GM23338 (cell line): ENCODE results near the gene MRS2. TPM values are rescaled to one million over a fixed set of nuclear protein-coding genes. Genes with fewer than 3 reads are reported as not detected.

ENCODE experiments used
- ATAC-seq: fragments of 200-7000 bp; cut with Tn5 transposase; 3 replicates; pipeline ENCODE4 v1.9.1; 2020
- DNase-seq: peaks from one replicate; pipeline ENCODE4 v3.0.0-alpha.2; 2015; ENCODE audit warnings: low spot score
- H2AFZ ChIP-seq: fragments of 200-600 bp; sonication (generic); 2 replicates; pipeline ENCODE4 v1.8.0; 2016; ENCODE audit warnings: antibody characterized with exemption, mild to moderate bottlenecking, moderate library complexity
- H3F3A ChIP-seq: fragments of 200-600 bp; sonication (generic); replicated peaks from 2 replicates; pipeline ENCODE4 v1.8.0; 2017; ENCODE audit warnings: antibody characterized with exemption, mixed run types, low read depth
- H3K27ac ChIP-seq: fragments of 200-600 bp; sonication (generic); 2 replicates; pipeline ENCODE4 v1.6.1; 2016; ENCODE audit warnings: low read depth
- H3K27me3 ChIP-seq: fragments of 200-600 bp; sonication (generic); 2 replicates; pipeline ENCODE4 v1.8.0; 2016; ENCODE audit warnings: mild to moderate bottlenecking, mixed run types, moderate library complexity; ENCODE audit not compliant: insufficient read depth
- H3K36me3 ChIP-seq: fragments of 200-600 bp; sonication (generic); 2 replicates; pipeline ENCODE4 v1.8.0; 2016; ENCODE audit warnings: mild to moderate bottlenecking; ENCODE audit not compliant: insufficient read depth
- H3K4me1 ChIP-seq: fragments of 200-600 bp; sonication (generic); 2 replicates; pipeline ENCODE4 v1.8.0; 2016; ENCODE audit warnings: mild to moderate bottlenecking, moderate library complexity; ENCODE audit not compliant: insufficient read depth
- H3K4me2 ChIP-seq: fragments of 200-600 bp; sonication (generic); 2 replicates; pipeline ENCODE4 v1.7.1; 2017; ENCODE audit warnings: mixed run types
- H3K4me3 ChIP-seq: fragments of 200-600 bp; sonication (generic); 2 replicates; pipeline ENCODE4 v1.6.1; 2016; ENCODE audit warnings: mixed run types
- H3K79me2 ChIP-seq: fragments of 200-600 bp; sonication (generic); replicated peaks from 2 replicates; pipeline ENCODE4 v1.8.0; 2017; ENCODE audit warnings: mild to moderate bottlenecking; ENCODE audit not compliant: insufficient read depth
- H3K9me2 ChIP-seq: fragments of 200-600 bp; sonication (generic); 2 replicates; pipeline ENCODE4 v1.8.0; 2017; ENCODE audit not compliant: insufficient read depth
- H4K20me1 ChIP-seq: fragments of 200-600 bp; sonication (generic); replicated peaks from 2 replicates; pipeline ENCODE4 v1.8.0; 2017; ENCODE audit warnings: mild to moderate bottlenecking; ENCODE audit not compliant: insufficient read depth
- H3K27ac Mint-ChIP-seq: 2 replicates; pipeline ENCODE4 v1.8.0; 2020; ENCODE audit warnings: inconsistent platforms, mild to moderate bottlenecking, moderate library complexity, mixed read lengths
- H3K27me3 Mint-ChIP-seq: 3 replicates; pipeline ENCODE4 v1.8.0; 2022; ENCODE audit warnings: low read depth, mild to moderate bottlenecking, moderate library complexity, mixed read lengths, inconsistent platforms; ENCODE audit not compliant: insufficient read depth, poor library complexity
- H3K36me3 Mint-ChIP-seq: 3 replicates; pipeline ENCODE4 v1.8.0; 2021; ENCODE audit warnings: low read depth, mild to moderate bottlenecking, inconsistent platforms, moderate library complexity, mixed read lengths
- H3K4me1 Mint-ChIP-seq: 3 replicates; pipeline ENCODE4 v1.8.0; 2020; ENCODE audit warnings: mild to moderate bottlenecking, inconsistent platforms, mixed read lengths
- H3K4me3 Mint-ChIP-seq: 3 replicates; pipeline ENCODE4 v1.8.0; 2021; ENCODE audit warnings: moderate library complexity, mild to moderate bottlenecking, inconsistent platforms, mixed read lengths
- H3K9me3 Mint-ChIP-seq: 3 replicates; pipeline ENCODE4 v1.8.0; 2020; ENCODE audit warnings: moderate library complexity, mild to moderate bottlenecking, inconsistent platforms, mixed read lengths
- CREB1 ChIP-seq: fragments of 250-450 bp; sonication (Bioruptor Pico); IDR thresholded peaks from 2 replicates; pipeline ENCODE4 v1.5.0; 2020; ENCODE audit warnings: low read depth, mild to moderate bottlenecking, moderate library complexity
- CTCF ChIP-seq, 2 experiments: fragments of 200-600 bp in 1 of 2; sonication (generic) in 1 of 2; conservative IDR thresholded peaks; 2 replicates each; pipeline versions ENCODE4 v1.5.1 to v1.6.1; 2016 to 2017; ENCODE audit warnings: antibody characterized with exemption in 2 of 2, low read depth in 2 of 2, mild to moderate bottlenecking in 2 of 2, moderate library complexity in 1 of 2
- ETS1 ChIP-seq: IDR thresholded peaks from 2 replicates; pipeline ENCODE4 v1.6.1; 2016; ENCODE audit warnings: antibody characterized with exemption
- EZH2 ChIP-seq: fragments of 200-600 bp; sonication (generic); IDR thresholded peaks from one replicate; pipeline ENCODE4 v1.8.0; 2017; ENCODE audit warnings: antibody characterized with exemption, mild to moderate bottlenecking, low read depth; ENCODE audit not compliant: unreplicated experiment
- EZH2phosphoT487 ChIP-seq: fragments of 200-600 bp; sonication (generic); IDR thresholded peaks from one replicate; pipeline ENCODE4 v1.8.1; 2018; ENCODE audit warnings: antibody characterized with exemption; ENCODE audit not compliant: unreplicated experiment
- JUNB ChIP-seq: IDR thresholded peaks from one replicate; pipeline ENCODE4 v1.6.1; 2016; ENCODE audit warnings: antibody characterized with exemption; ENCODE audit not compliant: unreplicated experiment
- NANOG ChIP-seq: IDR thresholded peaks from 2 replicates; pipeline ENCODE4 v1.6.1; 2016; ENCODE audit warnings: antibody characterized with exemption, borderline replicate concordance
- POLR2AphosphoS5 ChIP-seq: IDR thresholded peaks from 2 replicates; pipeline ENCODE4 v1.6.1; 2016; ENCODE audit warnings: antibody characterized with exemption, low read depth
- REST ChIP-seq: IDR thresholded peaks from one replicate; pipeline ENCODE4 v1.6.1; 2018; ENCODE audit warnings: antibody characterized with exemption; ENCODE audit not compliant: unreplicated experiment
- STAT1 ChIP-seq: IDR thresholded peaks from one replicate; pipeline ENCODE4 v1.6.1; 2016; ENCODE audit warnings: antibody characterized with exemption; ENCODE audit not compliant: unreplicated experiment
- ZNF114 ChIP-seq: fragments of 250-450 bp; sonication (Bioruptor Pico); IDR thresholded peaks from 2 replicates; pipeline ENCODE4 v1.5.0; 2020; ENCODE audit warnings: mild to moderate bottlenecking, moderate library complexity
- ZNF331 ChIP-seq: fragments of 250-450 bp; sonication (Bioruptor Pico); IDR thresholded peaks from 2 replicates; pipeline ENCODE4 v1.5.0; 2020; ENCODE audit warnings: low read depth, mild to moderate bottlenecking, moderate library complexity
- ZNF462 ChIP-seq: fragments of 250-450 bp; sonication (Bioruptor Pico); IDR thresholded peaks from 2 replicates; pipeline ENCODE4 v1.5.0; 2020; ENCODE audit warnings: mild to moderate bottlenecking, moderate library complexity
- polyA plus RNA-seq: library from polyadenylated mRNA; unstranded; fragments of >200 nt; fragmentation: Nextera tagmentation; extraction: Ambion mirVana; gene quantifications from 2 replicates; pipeline ENCODE4 v1.2.1, GENCODE V29; 2016
- total RNA-seq: library from RNA; depleted of rRNA; stranded (reverse); fragments of >200 nt; shearing (Covaris generic); gene quantifications from 2 replicates; pipeline ENCODE4 v1.2.3, GENCODE V29; 2014

The MRS2 gene
- total and polyA plus RNA-seq, 2 experiments from 2014 or later, result 80.9 to 125 TPM

GRCh38 chr6:24394780-24395437 lies 7.8 kb upstream of the MRS2 start:
- Histone ChIP-seq H3F3A (peaks cover 5% of the 10 kb centered on the region; the same call in 1 of the 2 replicates), H3K9me2 (0 out of 2 replicates have a peak, but pooled peaks cover 4% of the 10 kb centered on the region), H3K4me2 (no peak overlapping the region), H2AFZ (no peak overlapping the region), H3K36me3 (peaks cover 3% of the 10 kb centered on the region; the same call in 1 of the 2 replicates), H3K4me3 (no peak overlapping the region), H3K4me1 (peaks cover 7% of the 10 kb centered on the region), H4K20me1 (no peaks in the 10 kb centered on the region), H3K27me3 (no peaks in the 10 kb centered on the region), H3K79me2 (no peaks in the 10 kb centered on the region), H3K27ac (no peak overlapping the region)
- ATAC-seq (no peak), DNase-seq (no peak)
- H3K9me3 Mint-ChIP-seq, result peaks cover 32% of the 10 kb centered on the region
- H3K27me3 Mint-ChIP-seq, result peaks cover 5% of the 10 kb centered on the region
- no peak overlapping the region for H3K4me3 Mint-ChIP-seq
- peaks cover 34% of the 10 kb centered on the region for H3K36me3 Mint-ChIP-seq
- TF ChIP-seq CTCF (conservative IDR thresholded peaks at IDR 0.05; ENCODE audit: low read depth in 2 of 2) (no peak), CREB1 (CRISPR knock-in tag) (no peak), ZNF331 (CRISPR knock-in tag) (no peak), NANOG (no peak), EZH2 (no peak), EZH2phosphoT487 (no peak), JUNB (no peak), ZNF114 (CRISPR knock-in tag) (no peak), REST (no peak), ETS1 (no peak), POLR2AphosphoS5 (no peak), ZNF462 (CRISPR knock-in tag) (no peak), STAT1 (no peak)
- H3K4me1 Mint-ChIP-seq, result peaks cover 10% of the 10 kb centered on the region
- H3K27ac Mint-ChIP-seq, result no peak overlapping the region
